GM12878 (cell line): ENCODE measurements around the gene ZNF566. TPM values are rescaled to one million over a fixed set of nuclear protein-coding genes. Genes with fewer than 3 reads are reported as not detected.

Experiments used
- ATAC-seq: fragments of 200-7000 bp; cut with Tn5 transposase; 3 replicates; pipeline ENCODE4 v1.9.1; 2020; ENCODE audit warnings: mild to moderate bottlenecking, moderate library complexity
- BruUV-seq: library from RNA; stranded (reverse); fragments of 400-500 nt; replicated peaks from 2 replicates; lab custom pipeline; 2021; lab: Mats Ljungman, UMichigan
- CTCF ChIA-PET: fragments of 300-600 bp; sonication (Branson Sonifier 250); formaldehyde crosslinking; extraction: SDS; loops from one replicate; lab custom pipeline; 2021; ENCODE audit warnings: inconsistent platforms; lab: Yijun Ruan, JAX
- POLR2A ChIA-PET: fragments of 350-600 bp; formaldehyde crosslinking; extraction: SDS; loops from one replicate; lab custom pipeline; 2021; ENCODE audit warnings: inconsistent platforms; lab: Charles Lee
- RAD21 ChIA-PET: fragments of 300-600 bp; sonication (Branson Sonifier 250); formaldehyde crosslinking; loops from one replicate; lab custom pipeline; 2023; ENCODE audit warnings: antibody characterized with exemption; ENCODE audit not compliant: unreplicated experiment; lab: Charles Lee
- SMC1A ChIA-PET: fragments of 300-600 bp; sonication (Branson Sonifier 250); formaldehyde crosslinking; loops from one replicate; lab custom pipeline; 2023; ENCODE audit not compliant: unreplicated experiment, uncharacterized antibody; lab: Charles Lee
- DNase-seq: peaks from one replicate; pipeline ENCODE4 v3.0.0-alpha.2; 2011; ENCODE audit warnings: low read depth, low spot score
- FAIRE-seq: peaks from 3 replicates; lab custom pipeline; 2011; peaks lifted over from hg19 to GRCh38; lab: Jason Lieb, UNC
- H2AFZ ChIP-seq: 2 replicates; pipeline ENCODE4 v1.6.0; 2011; ENCODE audit warnings: low read depth, low read length, control low read depth; ENCODE audit not compliant: control insufficient read depth
- H3K27ac ChIP-seq: 2 replicates; pipeline ENCODE4 v1.5.1; 2011; ENCODE audit warnings: control low read depth; ENCODE audit not compliant: control insufficient read depth, insufficient read depth
- H3K27me3 ChIP-seq, 2 experiments: replicated peaks in 1 of 2; 2 replicates each; pipeline versions ENCODE4 v1.6.0 to v1.6.1; 2011; ENCODE audit warnings: low read length in 1 of 2; ENCODE audit not compliant: control insufficient read depth in 2 of 2, insufficient read depth in 2 of 2
- H3K36me3 ChIP-seq, 2 experiments: 2 replicates each; pipeline ENCODE4 v1.5.1; 2011; ENCODE audit warnings: low read length in 1 of 2; ENCODE audit not compliant: control insufficient read depth in 2 of 2, insufficient read depth in 2 of 2
- H3K4me1 ChIP-seq: 2 replicates; pipeline ENCODE4 v1.6.1; 2011; ENCODE audit warnings: mild to moderate bottlenecking, low read length, moderate library complexity, mixed read lengths; ENCODE audit not compliant: control insufficient read depth, insufficient read depth
- H3K4me2 ChIP-seq: 2 replicates; pipeline ENCODE4 v1.6.0; 2011; ENCODE audit warnings: control low read depth; ENCODE audit not compliant: control insufficient read depth, insufficient read depth
- H3K4me3 ChIP-seq: fragments of 200-600 bp; sonication (generic); 2 replicates; pipeline ENCODE4 v1.5.1; 2016
- H3K79me2 ChIP-seq: 2 replicates; pipeline ENCODE4 v1.6.0; 2011; ENCODE audit warnings: low read length; ENCODE audit not compliant: control insufficient read depth, insufficient read depth
- H3K9ac ChIP-seq: 2 replicates; pipeline ENCODE4 v1.8.0; 2011; ENCODE audit warnings: low read length, control low read depth, mixed read lengths; ENCODE audit not compliant: control insufficient read depth, insufficient read depth
- H3K9me3 ChIP-seq: replicated peaks from 3 replicates; pipeline ENCODE4 v1.5.1; 2011; ENCODE audit warnings: mild to moderate bottlenecking, low read length; ENCODE audit not compliant: control insufficient read depth, insufficient read depth
- H4K20me1 ChIP-seq: 2 replicates; pipeline ENCODE4 v1.6.0; 2011; ENCODE audit not compliant: control insufficient read depth, insufficient read depth
- EP300 ChIP-seq, 2 experiments: fragments of 150-350 bp in 1 of 2; IDR thresholded peaks; 2 replicates each; pipeline ENCODE4 v1.6.1; 2011 to 2012; ENCODE audit warnings: low read depth in 2 of 2, low read length in 2 of 2, borderline replicate concordance in 1 of 2, improper control_type of control experiment in 1 of 2, inconsistent platforms in 1 of 2; ENCODE audit not compliant: control insufficient read depth in 1 of 2
- NR2C1 ChIP-seq: fragments of 450-650 bp; IDR thresholded peaks from 2 replicates; pipeline ENCODE4 v1.6.1; 2017; ENCODE audit warnings: antibody characterized with exemption, mild to moderate bottlenecking, moderate library complexity
- NR2C2 ChIP-seq: IDR thresholded peaks from 2 replicates; pipeline ENCODE4 v1.6.1; 2011; ENCODE audit warnings: borderline replicate concordance, low read depth; ENCODE audit not compliant: control insufficient read depth, insufficient read length
- ZBTB4 ChIP-seq: fragments of 450-650 bp; formaldehyde crosslinking; IDR thresholded peaks from 2 replicates; pipeline ENCODE4 v1.4.0; 2022; ENCODE audit warnings: mild to moderate bottlenecking, moderate library complexity
- ZSCAN29 ChIP-seq: fragments of 450-650 bp; IDR thresholded peaks from 2 replicates; pipeline ENCODE4 v1.6.1; 2017; ENCODE audit warnings: mild to moderate bottlenecking, moderate library complexity
- WGBS: methylation state at CpG from one replicate; pipeline ENCODE4 v1.1.6; 2016; ENCODE audit warnings: low lambda C conversion rate; ENCODE audit not compliant: insufficient replicate concordance, insufficient coverage; ENCODE audit errors: missing lambda C conversion rate; 5-methylcytosine and 5-hydroxymethylcytosine counted together
- in situ Hi-C: fragments of 300-500 bp; cut with MboI; formaldehyde crosslinking; loops from 9 replicates; pipeline ENCODE4 v1.14.3; 2018; ENCODE audit warnings: mixed read lengths
- intact Hi-C: fragments of 100-400 bp; cut with micrococcal nuclease; formaldehyde crosslinking; loops from one replicate; pipeline ENCODE4 v1.14.2; 2022; ENCODE audit not compliant: unreplicated experiment
- polyA plus RNA-seq, 11 experiments: library from polyadenylated mRNA; depleted of rRNA in 4 of 11; unstranded in 6 of 11; stranded (reverse) in 5 of 11; fragments of >200 nt; fragmentation: Nextera tagmentation in 4 of 11; fragmentation: Illumina TruSeq in 1 of 11; extraction: Ambion mirVana in 4 of 11; extraction: Trizol in 1 of 11; gene quantifications; 1 replicate in 1 of 11; 2 replicates in 10 of 11; pipeline versions ENCODE4 v1.2.1 to v1.2.3, GENCODE V29; 2011 to 2016; ENCODE audit warnings: inconsistent platforms in 2 of 11, missing spikeins in 2 of 11, low read depth in 1 of 11
- total RNA-seq, 4 experiments: library from RNA; depleted of rRNA in 3 of 4; stranded (reverse); fragments of >200 nt in 3 of 4; fragmentation: Illumina TruSeq in 1 of 4; extraction: Trizol in 1 of 4; gene quantifications; 2 replicates each; pipeline versions ENCODE4 v1.2.1 to v1.2.3, GENCODE V29; 2013 to 2021

Gene ZNF566
- total and polyA plus RNA-seq, 10 of the 15 experiments (the other 5 are each of a cell fraction or from before 2014, with no cell fraction given), result 2.5 to 5.8 (median 3.9) TPM

DNA sequence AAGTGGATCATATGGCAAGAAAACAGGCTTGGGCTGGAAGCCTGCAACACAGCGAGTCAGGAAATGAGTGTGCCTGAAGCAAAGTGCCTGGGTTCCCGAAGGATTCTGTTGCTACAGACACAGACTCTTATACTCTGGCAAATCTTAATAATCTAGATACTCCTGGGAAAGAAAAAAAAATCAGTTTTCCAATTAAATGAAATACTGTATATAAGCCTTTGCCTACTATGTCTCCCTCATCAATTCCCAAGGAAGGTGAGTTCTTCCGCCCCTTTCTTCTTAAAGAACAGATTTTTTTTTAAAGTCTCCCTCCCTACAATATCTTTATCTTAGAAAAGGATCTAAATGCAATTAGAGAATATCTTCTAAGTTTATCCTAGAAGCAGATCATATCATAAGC, 81.3 kb downstream of the ZNF566 start:
- ATAC-seq (no peak), FAIRE-seq (no peak), DNase-seq (no peak)
- H3K27ac ChIP-seq, result no peak overlapping the region
- 100% methylated on average over 3 of the region's 3 CpGs for WGBS
- BruUV-seq, result no TSS peak
- SMC1A ChIA-PET, result no interaction called here
- no peak overlapping the region for H3K9ac ChIP-seq
- intact Hi-C loops, result no loop called here
- POLR2A ChIA-PET, result no interaction called here
- no peaks in the 10 kb centered on the region for H3K79me2 ChIP-seq
- no peak overlapping the region for H3K4me3 ChIP-seq
- no peak for TF ChIP-seq NR2C2
- TF ChIP-seq ZBTB4 (CRISPR knock-in tag), result no peak
- TF ChIP-seq ZSCAN29, result no peak
- TF ChIP-seq EP300 (IDR thresholded peaks at IDR 0.05; ENCODE audit: borderline replicate concordance in 1 of 2, control insufficient read depth in 1 of 2, low read depth in 2 of 2, low read length in 2 of 2), result no peak
- TF ChIP-seq NR2C1, result no peak
- peaks cover 18% of the 10 kb centered on the region for H3K9me3 ChIP-seq
- no peak overlapping the region for H2AFZ ChIP-seq
- no peaks in the 10 kb centered on the region for H4K20me1 ChIP-seq
- CTCF ChIA-PET, result no interaction called here
- no peaks in the 10 kb centered on the region for H3K27me3 ChIP-seq
- RAD21 ChIA-PET, result no interaction called here
- H3K4me2 ChIP-seq, result no peak overlapping the region
- H3K4me1 ChIP-seq, result no peaks in the 10 kb centered on the region
- in situ Hi-C loops, result no loop called here
- H3K36me3 ChIP-seq, result peaks cover 2 to 26% of the 10 kb centered on the region in 2 experiments
